Smooth muscle cell (in vitro differentiated cells): Measurements from ENCODE around the gene CACNA1A. TPM values are rescaled to one million over a fixed set of nuclear protein-coding genes. Genes with fewer than 3 reads are reported as not detected.
"Not testable (repeated sequence)": the region's sequence is repeated elsewhere in the genome, so short reads cannot be mapped to it uniquely, and the experiment has no call there.

Source experiments
- DNase-seq: peaks from one replicate; lab custom pipeline; 2025; ENCODE audit not compliant: unreplicated experiment; lab: John Stamatoyannopoulos, UW
- H2AFZ ChIP-seq: fragments of 200-600 bp; sonication (generic); 2 replicates; pipeline ENCODE4 v1.6.0; 2016; ENCODE audit warnings: antibody characterized with exemption, low read depth, mild to moderate bottlenecking
- H3F3A ChIP-seq: fragments of 200-600 bp; sonication (generic); 2 replicates; pipeline ENCODE4 v1.6.0; 2017; ENCODE audit warnings: antibody characterized with exemption, low read depth
- H3K27ac ChIP-seq: fragments of 200-600 bp; sonication (generic); 2 replicates; pipeline ENCODE4 v1.5.1; 2016; ENCODE audit warnings: low read depth, mild to moderate bottlenecking
- H3K27me3 ChIP-seq: fragments of 200-600 bp; sonication (generic); 2 replicates; pipeline ENCODE4 v1.6.1; 2016; ENCODE audit warnings: low read depth, mild to moderate bottlenecking
- H3K36me3 ChIP-seq: fragments of 200-600 bp; sonication (generic); 2 replicates; pipeline ENCODE4 v1.5.1; 2016; ENCODE audit warnings: low read depth
- H3K4me1 ChIP-seq: fragments of 200-600 bp; sonication (generic); 2 replicates; pipeline ENCODE4 v1.5.1; 2016; ENCODE audit warnings: low read depth
- H3K4me2 ChIP-seq: fragments of 200-600 bp; sonication (generic); 2 replicates; pipeline ENCODE4 v1.6.0; 2016; ENCODE audit warnings: mild to moderate bottlenecking
- H3K4me3 ChIP-seq: fragments of 200-600 bp; sonication (generic); 2 replicates; pipeline ENCODE4 v1.5.1; 2016; ENCODE audit warnings: mild to moderate bottlenecking
- H3K79me2 ChIP-seq: fragments of 200-600 bp; sonication (generic); 2 replicates; pipeline ENCODE4 v1.6.0; 2016; ENCODE audit warnings: low read depth, mild to moderate bottlenecking
- H3K9ac ChIP-seq: fragments of 200-600 bp; sonication (generic); 2 replicates; pipeline ENCODE4 v1.6.0; 2016; ENCODE audit warnings: low read depth
- H3K9me3 ChIP-seq: fragments of 200-600 bp; sonication (generic); replicated peaks from 2 replicates; pipeline ENCODE4 v1.5.1; 2016; ENCODE audit warnings: low read depth
- H4K20me1 ChIP-seq: fragments of 200-600 bp; sonication (generic); 2 replicates; pipeline ENCODE4 v1.6.0; 2016; ENCODE audit warnings: low read depth
- CTCF ChIP-seq: fragments of 200-600 bp; sonication (generic); IDR thresholded peaks from 2 replicates; pipeline ENCODE4 v1.5.1; 2017; ENCODE audit warnings: borderline replicate concordance, mild to moderate bottlenecking, antibody characterized with exemption; ENCODE audit not compliant: insufficient read depth, poor library complexity, severe bottlenecking
- WGBS: methylation state at CpG from one replicate; pipeline ENCODE4 v1.1.7; 2016; ENCODE audit warnings: low lambda C conversion rate; 5-methylcytosine and 5-hydroxymethylcytosine counted together
- polyA plus RNA-seq: library from polyadenylated mRNA; unstranded; fragments of >200 nt; fragmentation: Nextera tagmentation; extraction: Ambion mirVana; gene quantifications from 2 replicates; pipeline ENCODE4 v1.2.1, GENCODE V29; 2016
- total RNA-seq: library from RNA; depleted of rRNA; stranded (reverse); fragments of >200 nt; gene quantifications from 2 replicates; pipeline ENCODE4 v1.2.3, GENCODE V29; 2014

CACNA1A gene
- total and polyA plus RNA-seq, 2 experiments from 2014 or later: 1.3 to 3.0 TPM

- H3F3A ChIP-seq: no peaks in the 10 kb centered on the region
- 85% methylated on average over 11 of the region's 11 CpGs for WGBS
These were observed 143.6 kb downstream of the CACNA1A start for GRCh38 chr19:13362668-13363067.

GRCh38 chr19:13361726-13362125 is 144.6 kb downstream of the CACNA1A start:
- not testable (repeated sequence) for H2AFZ ChIP-seq, H3K4me1 ChIP-seq, H3K9ac ChIP-seq, H3K27me3 ChIP-seq, H3K36me3 ChIP-seq, DNase-seq, H3K27ac ChIP-seq, H4K20me1 ChIP-seq, H3K79me2 ChIP-seq, H3K4me3 ChIP-seq, H3F3A ChIP-seq, H3K4me2 ChIP-seq, H3K9me3 ChIP-seq
- 95% methylated on average over 3 of the region's 3 CpGs for WGBS

More at GRCh38 chr19:13362668-13363067, 143.6 kb downstream of the CACNA1A start:
- no peak overlapping the region for H3K27ac ChIP-seq
- H3K4me1 ChIP-seq: no peaks in the 10 kb centered on the region
- H3K27me3 ChIP-seq: no peaks in the 10 kb centered on the region
- no peaks in the 10 kb centered on the region for H3K9me3 ChIP-seq
- DNase-seq: no peak
- H3K36me3 ChIP-seq: no peaks in the 10 kb centered on the region
- H3K79me2 ChIP-seq: no peaks in the 10 kb centered on the region
- no peak overlapping the region for H2AFZ ChIP-seq
- no peak for TF ChIP-seq CTCF
- H3K9ac ChIP-seq: no peak overlapping the region
- no peak overlapping the region for H3K4me2 ChIP-seq
- no peak overlapping the region for H3K4me3 ChIP-seq
- H4K20me1 ChIP-seq: no peaks in the 10 kb centered on the region

- H3K4me1 ChIP-seq: no peaks in the 10 kb centered on the region
- H3K9ac ChIP-seq: no peak overlapping the region
- H2AFZ ChIP-seq: no peak overlapping the region
- H3K9me3 ChIP-seq: no peaks in the 10 kb centered on the region
- no peak for DNase-seq
- no peak overlapping the region for H3K4me3 ChIP-seq
- no peaks in the 10 kb centered on the region for H3K36me3 ChIP-seq
- no peaks in the 10 kb centered on the region for H3K27me3 ChIP-seq
- 78% methylated on average over 9 of the region's 9 CpGs for WGBS
- H3K27ac ChIP-seq: no peak overlapping the region
- no peaks in the 10 kb centered on the region for H4K20me1 ChIP-seq
- no peak overlapping the region for H3K4me2 ChIP-seq
- H3F3A ChIP-seq: no peaks in the 10 kb centered on the region
- no peaks in the 10 kb centered on the region for H3K79me2 ChIP-seq
- TF ChIP-seq CTCF: no peak
These were observed 149.5 kb downstream of the CACNA1A start for GRCh38 chr19:13356686-13357280.

- no peak for DNase-seq
- H3F3A ChIP-seq: no peaks in the 10 kb centered on the region
- H3K9me3 ChIP-seq: no peaks in the 10 kb centered on the region
- no peak for TF ChIP-seq CTCF
- H3K4me3 ChIP-seq: no peak overlapping the region
- no peaks in the 10 kb centered on the region for H3K79me2 ChIP-seq
- no peak overlapping the region for H3K4me2 ChIP-seq
- no peaks in the 10 kb centered on the region for H3K4me1 ChIP-seq
- H3K27ac ChIP-seq: no peak overlapping the region
- WGBS: 86% methylated on average over 8 of the region's 8 CpGs
- H2AFZ ChIP-seq: no peak overlapping the region
- H3K27me3 ChIP-seq: no peaks in the 10 kb centered on the region
- no peaks in the 10 kb centered on the region for H3K36me3 ChIP-seq
- no peaks in the 10 kb centered on the region for H4K20me1 ChIP-seq
- no peak overlapping the region for H3K9ac ChIP-seq
These were observed 150.1 kb downstream of the CACNA1A start for GRCh38 chr19:13356185-13356584.
